CD4-positive, CD25-positive, alpha-beta regulatory T cell (primary cell): ENCODE measurements around the gene GRIK4. TPM values are rescaled to one million over a fixed set of nuclear protein-coding genes. Genes with fewer than 3 reads are reported as not detected.
"Not testable (repeated sequence)": the region's sequence is repeated elsewhere in the genome, so short reads cannot be mapped to it uniquely, and the experiment has no call there.

ENCODE experiments used
- ATAC-seq, 2 donors: fragments of 150-1000 bp; cut with Tn5 transposase; one replicate each; pipeline ENCODE4 v1.10.0; 2021; ENCODE audit warnings: low read depth in 2 of 2, moderate number of reproducible peaks in 2 of 2, moderate library complexity in 1 of 2
- DNase-seq, 3 donors: peaks; one replicate each; pipeline versions ENCODE4 v3.0.0 to v3.0.0-alpha.2; 2012 to 2022; ENCODE audit warnings: mixed read lengths in 1 of 3
- H3K27ac ChIP-seq: one replicate; pipeline ENCODE4 v1.7.0; 2013; ENCODE audit warnings: mild to moderate bottlenecking, low read length; ENCODE audit not compliant: insufficient read depth, poor library complexity, severe bottlenecking
- H3K27me3 ChIP-seq: one replicate; pipeline ENCODE4 v1.7.0; 2013; ENCODE audit warnings: low read length; ENCODE audit not compliant: control insufficient read depth, insufficient read depth
- H3K36me3 ChIP-seq: one replicate; pipeline ENCODE4 v1.7.0; 2013; ENCODE audit warnings: mild to moderate bottlenecking, low read length, moderate library complexity; ENCODE audit not compliant: control insufficient read depth, insufficient read depth
- H3K4me1 ChIP-seq: 2 replicates; pipeline ENCODE4 v1.7.0; 2013; ENCODE audit warnings: mild to moderate bottlenecking, low read length; ENCODE audit not compliant: insufficient read depth, control insufficient read depth, poor library complexity, severe bottlenecking
- H3K4me3 ChIP-seq: one replicate; pipeline ENCODE4 v1.7.0; 2013; ENCODE audit warnings: low read depth, mild to moderate bottlenecking, low read length, moderate library complexity
- H3K9me3 ChIP-seq, 2 experiments: 1 replicate in 1 of 2; 2 replicates in 1 of 2; pipeline ENCODE4 v1.7.0; 2013; ENCODE audit warnings: low read length in 2 of 2, mild to moderate bottlenecking in 1 of 2, moderate library complexity in 1 of 2; ENCODE audit not compliant: control insufficient read depth in 2 of 2
- H3K27ac Mint-ChIP-seq, 3 donors: one replicate each; pipeline ENCODE4 v1.8.0; 2020 to 2022; ENCODE audit warnings: mild to moderate bottlenecking in 3 of 3, mixed read lengths in 3 of 3, moderate library complexity in 2 of 3
- H3K27me3 Mint-ChIP-seq: one replicate; pipeline ENCODE4 v1.8.0; 2022; ENCODE audit warnings: mild to moderate bottlenecking, mixed read lengths
- H3K36me3 Mint-ChIP-seq: one replicate; pipeline ENCODE4 v1.8.0; 2020; ENCODE audit warnings: mixed read lengths
- H3K4me1 Mint-ChIP-seq, 4 donors: one replicate each; pipeline ENCODE4 v1.8.0; 2020 to 2022; ENCODE audit warnings: mixed read lengths in 4 of 4, mild to moderate bottlenecking in 1 of 4
- H3K4me3 Mint-ChIP-seq, 4 donors: one replicate each; pipeline ENCODE4 v1.8.0; 2020 to 2022; ENCODE audit warnings: mild to moderate bottlenecking in 4 of 4, mixed read lengths in 4 of 4, moderate library complexity in 3 of 4
- H3K9me3 Mint-ChIP-seq, 7 donors: one replicate each; pipeline ENCODE4 v1.8.0; 2020 to 2022; ENCODE audit warnings: mixed read lengths in 7 of 7, mild to moderate bottlenecking in 3 of 7, moderate library complexity in 2 of 7
- polyA plus RNA-seq, 4 donors: library from polyadenylated mRNA; unstranded; fragments of 300-500 nt; fragmentation: Illumina TruSeq; gene quantifications; one replicate each; pipeline ENCODE4 v1.2.3, GENCODE V29; 2021
- total RNA-seq: library from RNA; stranded (reverse); gene quantifications from one replicate; pipeline ENCODE4 v1.2.3, GENCODE V29; 2022

GRIK4 gene
- total and polyA plus RNA-seq, 5 donors from 2014 or later = not detected

DNA sequence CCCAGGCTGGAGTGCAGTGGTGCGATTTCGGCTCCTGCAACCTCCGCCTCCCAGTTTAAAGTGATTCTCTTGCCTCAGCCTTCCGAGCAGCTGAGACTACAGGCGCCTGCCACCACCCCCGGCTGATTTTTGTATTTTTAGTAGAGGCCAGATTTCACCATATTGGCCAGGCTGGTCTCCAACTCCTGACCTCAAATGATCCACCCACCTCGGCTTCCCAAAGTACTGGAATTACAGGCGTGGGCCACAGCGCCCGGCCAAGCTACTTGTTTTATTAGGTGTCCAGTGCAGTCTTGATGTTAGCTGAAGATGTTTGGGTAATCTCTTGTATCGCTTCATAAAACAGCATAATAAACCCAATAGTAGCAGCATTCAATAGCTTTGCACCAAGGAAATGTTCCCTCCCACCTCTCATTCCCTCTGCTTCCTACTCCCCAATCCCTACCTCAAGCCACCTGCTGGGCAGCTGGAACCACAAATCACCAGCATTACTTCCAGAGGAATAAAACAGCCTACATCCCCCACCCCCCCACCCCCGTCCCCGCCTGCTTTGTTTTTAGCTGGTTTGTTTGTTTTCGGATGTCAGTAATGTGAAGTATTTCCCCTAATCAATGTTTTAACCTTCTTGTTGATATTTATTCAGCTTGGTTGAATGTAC is 11.0 kb upstream of the GRIK4 start:
- no peak overlapping the region for H3K27ac ChIP-seq
- H3K4me3 Mint-ChIP-seq = no peak overlapping the region
- ATAC-seq = no peak

DNA sequence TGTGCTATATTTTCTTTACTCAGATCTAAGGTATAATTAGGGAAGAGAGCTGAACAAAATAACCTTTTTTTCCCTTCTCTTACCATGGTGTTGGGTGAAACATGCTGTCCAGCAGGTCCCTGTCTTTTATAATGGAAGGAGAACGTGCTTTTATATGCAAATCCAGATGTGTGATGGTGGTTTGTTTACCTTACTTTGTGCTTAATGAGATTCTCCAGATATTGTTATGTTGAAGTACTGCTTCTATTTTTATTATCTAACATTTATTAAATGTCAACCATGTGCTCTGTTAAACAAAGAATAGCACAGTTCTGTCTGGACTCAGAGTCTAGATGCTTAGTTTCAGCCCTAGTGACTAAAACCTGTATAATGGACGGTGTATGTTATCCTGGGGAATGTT is 10.1 kb upstream of the GRIK4 start:
- Histone ChIP-seq H3K4me1 (no peaks in the 10 kb centered on the region), H3K36me3 (no peaks in the 10 kb centered on the region), H3K9me3 (no peaks in the 10 kb centered on the region), H3K27me3 (peaks cover 25% of the 10 kb centered on the region), H3K4me3 (no peak overlapping the region), H3K27ac (no peak overlapping the region)
- H3K4me3 Mint-ChIP-seq = no peak overlapping the region
- DNase-seq = no peak
- H3K27ac Mint-ChIP-seq = no peak overlapping the region
- H3K9me3 Mint-ChIP-seq = peaks cover 0 to 2% (median 0%) of the 10 kb centered on the region in 7 donors
- no peak for ATAC-seq
- H3K4me1 Mint-ChIP-seq = no peaks in the 10 kb centered on the region
- H3K36me3 Mint-ChIP-seq = no peaks in the 10 kb centered on the region
- peaks cover 25% of the 10 kb centered on the region for H3K27me3 Mint-ChIP-seq

More for the DNA sequence above, 11.0 kb upstream of the GRIK4 start:
- H3K27ac Mint-ChIP-seq = no peak overlapping the region
- DNase-seq = no peak
- Histone ChIP-seq H3K36me3 (no peaks in the 10 kb centered on the region), H3K27me3 (peaks cover 25% of the 10 kb centered on the region), H3K4me3 (no peak overlapping the region), H3K4me1 (no peaks in the 10 kb centered on the region), H3K9me3 (no peaks in the 10 kb centered on the region)
- peaks cover 0 to 2% (median 0%) of the 10 kb centered on the region in 7 donors for H3K9me3 Mint-ChIP-seq
- no peaks in the 10 kb centered on the region for H3K36me3 Mint-ChIP-seq
- H3K4me1 Mint-ChIP-seq = no peaks in the 10 kb centered on the region
- peaks cover 23% of the 10 kb centered on the region for H3K27me3 Mint-ChIP-seq

- peaks cover 32% of the 10 kb centered on the region for H3K27me3 Mint-ChIP-seq
- no peak overlapping the region for H3K4me3 Mint-ChIP-seq
- no peaks in the 10 kb centered on the region for H3K36me3 Mint-ChIP-seq
- H3K4me1 Mint-ChIP-seq = no peaks in the 10 kb centered on the region
- H3K27ac Mint-ChIP-seq = no peak overlapping the region
- Histone ChIP-seq H3K9me3 (no peaks in the 10 kb centered on the region), H3K27ac (no peak overlapping the region), H3K4me1 (no peaks in the 10 kb centered on the region), H3K27me3 (peaks cover 27% of the 10 kb centered on the region), H3K4me3 (no peak overlapping the region), H3K36me3 (no peaks in the 10 kb centered on the region)
- peaks cover 0 to 5% (median 0%) of the 10 kb centered on the region in 7 donors for H3K9me3 Mint-ChIP-seq
- ATAC-seq = no peak
- DNase-seq = no peak
These were observed 9.4 kb upstream of the GRIK4 start for GRCh38 chr11:120501976-120502755.

DNA sequence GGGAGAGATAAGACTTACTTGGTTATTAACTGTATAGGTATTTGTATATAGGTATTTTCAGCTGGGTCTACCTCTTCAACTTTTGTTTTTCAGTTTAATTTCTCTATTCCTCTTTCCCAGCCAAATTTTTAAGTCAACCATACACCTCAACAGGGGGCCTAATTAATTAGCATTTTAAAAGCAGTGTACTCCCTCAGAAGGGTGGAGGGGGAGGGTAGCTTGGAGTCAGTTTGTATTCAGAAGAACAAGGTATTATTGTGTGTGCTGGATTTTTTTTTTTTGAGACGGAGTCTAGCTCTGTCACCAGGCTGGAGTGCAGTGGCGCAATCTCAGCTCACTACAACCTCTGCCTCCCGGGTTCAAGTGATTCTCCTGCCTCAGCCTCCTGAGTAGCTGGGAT is 8.0 kb upstream of the GRIK4 start:
- not testable (repeated sequence) for ATAC-seq, DNase-seq, H3K36me3 Mint-ChIP-seq

GRCh38 chr11:120505801-120506425 is 5.6 kb upstream of the GRIK4 start:
- Mint-ChIP-seq H3K9me3 (peaks cover 0 to 5% (median 0%) of the 10 kb centered on the region in 7 donors), H3K4me1 (peaks cover 0 to 8% (median 0%) of the 10 kb centered on the region in 4 donors), H3K27ac (no peak overlapping the region), H3K36me3 (no peaks in the 10 kb centered on the region), H3K27me3 (peaks cover 56% of the 10 kb centered on the region), H3K4me3 (no peak overlapping the region)
- no peaks in the 10 kb centered on the region for H3K9me3 ChIP-seq
- no peaks in the 10 kb centered on the region for H3K4me1 ChIP-seq
- no peak overlapping the region for H3K4me3 ChIP-seq
- ATAC-seq (no peak), DNase-seq (no peak)
- peaks cover 32% of the 10 kb centered on the region for H3K27me3 ChIP-seq
- H3K27ac ChIP-seq = no peak overlapping the region
- H3K36me3 ChIP-seq = no peaks in the 10 kb centered on the region

More for the DNA sequence above, 8.0 kb upstream of the GRIK4 start:
- H3K4me1 Mint-ChIP-seq, H3K4me3 Mint-ChIP-seq, H3K27ac ChIP-seq, H3K27ac Mint-ChIP-seq, H3K4me1 ChIP-seq, H3K36me3 ChIP-seq, H3K9me3 Mint-ChIP-seq, H3K9me3 ChIP-seq, H3K4me3 ChIP-seq: not testable (repeated sequence)
- H3K27me3 Mint-ChIP-seq = peaks cover 38% of the 10 kb centered on the region
- peaks cover 26% of the 10 kb centered on the region for H3K27me3 ChIP-seq

GRCh38 chr11:120509346-120510053 is 2.0 kb upstream of the GRIK4 start:
- H3K4me3 ChIP-seq = no peak overlapping the region
- no peak overlapping the region for H3K27ac ChIP-seq
- Mint-ChIP-seq H3K4me1 (peaks cover 0 to 13% (median 0%) of the 10 kb centered on the region in 4 donors), H3K27me3 (peaks cover 68% of the 10 kb centered on the region), H3K27ac (no peak overlapping the region), H3K4me3 (peak overlapping the region in 2 of 4 donors; percentile 6 to 9), H3K9me3 (peaks cover 0 to 8% (median 0%) of the 10 kb centered on the region in 7 donors), H3K36me3 (no peaks in the 10 kb centered on the region)
- H3K36me3 ChIP-seq = no peaks in the 10 kb centered on the region
- H3K27me3 ChIP-seq = peaks cover 20% of the 10 kb centered on the region
- H3K4me1 ChIP-seq = no peaks in the 10 kb centered on the region
- DNase-seq (no peak), ATAC-seq (no peak)
- no peaks in the 10 kb centered on the region for H3K9me3 ChIP-seq

GRCh38 chr11:120510406-120511115 is 987 bp upstream of the GRIK4 start:
- H3K27ac Mint-ChIP-seq = peak overlapping the region in 1 of 3 donors; percentile 43
- H3K36me3 Mint-ChIP-seq = no peaks in the 10 kb centered on the region
- Histone ChIP-seq H3K27me3 (peaks cover 15% of the 10 kb centered on the region), H3K36me3 (no peaks in the 10 kb centered on the region), H3K4me1 (no peaks in the 10 kb centered on the region), H3K9me3 (no peaks in the 10 kb centered on the region), H3K27ac (no peak overlapping the region), H3K4me3 (no peak overlapping the region)
- peak overlapping the region in 2 of 4 donors; percentile 16 to 76 for H3K4me3 Mint-ChIP-seq
- DNase-seq (no peak), ATAC-seq (no peak)
- H3K9me3 Mint-ChIP-seq = peaks cover 0 to 7% (median 0%) of the 10 kb centered on the region in 7 donors
- H3K27me3 Mint-ChIP-seq = peaks cover 64% of the 10 kb centered on the region
- peaks cover 0 to 13% (median 0%) of the 10 kb centered on the region in 4 donors for H3K4me1 Mint-ChIP-seq
